Spleen (tissue), 7 donors: Measurements from ENCODE around the gene HK3.

Source experiments
- CTCF ChIP-seq, 11 experiments: fragments of 200-600 bp in 7 of 11; fragments of 450-650 bp in 4 of 11; sonication (generic) in 4 of 11; IDR thresholded peaks in 8 of 11; conservative IDR thresholded peaks in 3 of 11; 1 replicate in 7 of 11; 2 replicates in 4 of 11; pipeline versions ENCODE4 v1.4.0 to v1.8.0; 2016 to 2021; ENCODE audit warnings: antibody characterized with exemption in 11 of 11, inconsistent platforms in 4 of 11, mild to moderate bottlenecking in 1 of 11
- POLR2A ChIP-seq, 3 donors: fragments of 450-650 bp; IDR thresholded peaks; one replicate each; pipeline ENCODE4 v1.5.1; 2017; ENCODE audit warnings: antibody characterized with exemption in 3 of 3, mild to moderate bottlenecking in 1 of 3
- donor health status: DM: no; HTN: no; CAD: no; lungs with moderate emphysema.
- donor health status: DM: no; HTN: no; CAD: no.
- donor health status: DM: no; HTN: no; CAD: no.

DNA sequence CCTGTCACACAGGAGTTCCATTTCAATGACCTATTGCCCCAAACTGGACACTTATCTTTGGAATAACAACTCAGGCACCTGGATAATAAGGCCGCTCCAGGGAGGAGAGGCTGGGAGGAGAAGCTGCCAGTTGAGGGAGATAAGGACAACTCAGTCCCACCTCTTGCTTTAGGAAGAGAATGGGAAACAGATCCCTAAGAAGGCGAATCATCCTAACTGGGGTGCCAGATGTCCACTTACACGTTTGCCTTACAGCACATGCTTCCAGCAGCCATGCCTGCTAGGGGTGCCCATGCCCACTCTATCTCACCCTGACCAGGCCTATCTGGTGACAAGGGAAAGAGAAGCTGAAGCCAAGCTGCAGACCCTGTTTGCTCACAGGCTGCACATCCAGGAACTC, 6.5 kb downstream of the HK3 start:
- no peak for TF ChIP-seq POLR2A (IDR thresholded peaks at IDR 0.05)
- TF ChIP-seq CTCF (IDR thresholded peaks at IDR 0.05 in 8 of 11, conservative IDR thresholded peaks at IDR 0.05 in 3 of 11): no peak
